ENCODE measurements around the gene PTMA. TPM values are rescaled to one million over a fixed set of nuclear protein-coding genes. Genes with fewer than 3 reads are reported as not detected.

Gene PTMA
- total RNA-seq, 1 experiment from 2014 or later = 1,390 TPM

- no TSS peak for BruUV-seq (replicated peaks)
- DNase-seq (ENCODE audit: low read depth, low spot score) (no peak), ATAC-seq (0 out of 2 replicates have a peak, but pooled peaks have one; percentile 22)
- TF ChIP-seq TCF7L2 (IDR thresholded peaks at IDR 0.05; ENCODE audit: low read depth, low read length) (no peak), SIN3A (IDR thresholded peaks at IDR 0.05; ENCODE audit: borderline replicate concordance, insufficient read depth, low read depth, low read length) (no peak), POLR2AphosphoS5 (IDR thresholded peaks at IDR 0.05; ENCODE audit: low read depth, low read length) (no peak), REST (IDR thresholded peaks at IDR 0.05; ENCODE audit: insufficient read depth in 1 of 2, low read depth in 2 of 2, low read length in 1 of 2) (no peak), CTCF (IDR thresholded peaks at IDR 0.05) (no peak)
- ChIA-PET POLR2A (interaction anchor here (0.5 kb wide), 1 partner anchor 57 kb away, joined by 4 read pairs; no protein-coding TSS in a partner anchor), CTCF (interaction anchor here (1.1 kb wide), 1 partner anchor 15 kb away, joined by 13 read pairs; no protein-coding TSS in a partner anchor)
- Histone ChIP-seq H3K9me3 (ENCODE audit: control insufficient read depth, insufficient read depth, low read depth, low read length) (no peaks in the 10 kb centered on the region), H3K27me3 (ENCODE audit: control insufficient read depth, insufficient read depth, low read length) (no peaks in the 10 kb centered on the region), H3K4me1 (ENCODE audit: control insufficient read depth, insufficient read depth, low read length) (no peaks in the 10 kb centered on the region), H3K36me3 (ENCODE audit: control insufficient read depth, insufficient read depth, low read length) (no peaks in the 10 kb centered on the region), H3K4me3 (ENCODE audit: low read depth in 2 of 2, low read length in 2 of 2) (no peak overlapping the region), H3K27ac (ENCODE audit: low read length) (no peak overlapping the region)
- intact Hi-C loops (cut with micrococcal nuclease; ENCODE audit: unreplicated experiment) (no loop called here), in situ Hi-C loops (cut with HindIII; ENCODE audit: low pct_unique_long_range_greater_than_20kb, low sequenced_read_pairs) (no loop called here)
These were observed 15.5 kb upstream of the PTMA start for GRCh38 chr2:231692847-231693246.

- H3K4me1 ChIP-seq (ENCODE audit: control insufficient read depth, insufficient read depth, low read length) = no peaks in the 10 kb centered on the region
- no peak for DNase-seq (ENCODE audit: low read depth, low spot score)
- no peaks in the 10 kb centered on the region for H3K9me3 ChIP-seq (ENCODE audit: control insufficient read depth, insufficient read depth, low read depth, low read length)
- H3K4me3 ChIP-seq (ENCODE audit: low read depth in 2 of 2, low read length in 2 of 2) = no peak overlapping the region
- in situ Hi-C loops (cut with HindIII; ENCODE audit: low pct_unique_long_range_greater_than_20kb, low sequenced_read_pairs) (no loop called here), intact Hi-C loops (cut with micrococcal nuclease; ENCODE audit: unreplicated experiment) (no loop called here)
- ChIA-PET POLR2A (no interaction called here), CTCF (no interaction called here)
- H3K27me3 ChIP-seq (ENCODE audit: control insufficient read depth, insufficient read depth, low read length) = no peaks in the 10 kb centered on the region
- no peak overlapping the region for H3K27ac ChIP-seq (ENCODE audit: low read length)
- H3K36me3 ChIP-seq (ENCODE audit: control insufficient read depth, insufficient read depth, low read length) = no peaks in the 10 kb centered on the region
- TF ChIP-seq POLR2AphosphoS5 (IDR thresholded peaks at IDR 0.05; ENCODE audit: low read depth, low read length) (no peak), REST (IDR thresholded peaks at IDR 0.05; ENCODE audit: insufficient read depth in 1 of 2, low read depth in 2 of 2, low read length in 1 of 2) (no peak), TCF7L2 (IDR thresholded peaks at IDR 0.05; ENCODE audit: low read depth, low read length) (no peak), CTCF (IDR thresholded peaks at IDR 0.05) (no peak), SIN3A (IDR thresholded peaks at IDR 0.05; ENCODE audit: borderline replicate concordance, insufficient read depth, low read depth, low read length) (no peak)
- no peak for ATAC-seq
- BruUV-seq (replicated peaks) = no TSS peak
These were observed 14.4 kb upstream of the PTMA start for GRCh38 chr2:231693956-231694355.

All from Panc1 (cell line).